OCI-LY7 (cell line): ENCODE data around the gene PER3. TPM values are rescaled to one million over a fixed set of nuclear protein-coding genes. Genes with fewer than 3 reads are reported as not detected.

Experiments
- BruUV-seq: library from RNA; stranded (reverse); fragments of 400-500 nt; replicated peaks from 2 replicates; lab custom pipeline; 2021; lab: Mats Ljungman, UMichigan
- CTCF ChIA-PET: fragments of 300-600 bp; sonication (Branson Sonifier 250); formaldehyde crosslinking; loops from one replicate; lab custom pipeline; 2022; ENCODE audit warnings: antibody characterized with exemption; ENCODE audit not compliant: unreplicated experiment; lab: Charles Lee
- POLR2A ChIA-PET: fragments of 300-600 bp; sonication (Branson Sonifier 250); formaldehyde crosslinking; loops from one replicate; lab custom pipeline; 2022; ENCODE audit warnings: antibody characterized with exemption; lab: Charles Lee
- DNase-seq: peaks from one replicate; pipeline ENCODE4 v3.0.0-alpha.2; 2015; ENCODE audit warnings: low spot score
- H2AFZ ChIP-seq: fragments of 200-600 bp; sonication (generic), shearing (Covaris generic); 2 replicates; pipeline ENCODE4 v1.6.1; 2014; ENCODE audit warnings: mild to moderate bottlenecking, antibody characterized with exemption, low read length, moderate library complexity
- H3K27ac ChIP-seq: fragments of 200-600 bp; sonication (generic); 2 replicates; pipeline ENCODE4 v1.5.1; 2014; ENCODE audit warnings: mixed run types, low read depth, mild to moderate bottlenecking, moderate library complexity, low read length, inconsistent platforms; ENCODE audit not compliant: poor library complexity, severe bottlenecking
- H3K36me3 ChIP-seq: fragments of 200-600 bp; sonication (generic); 2 replicates; pipeline ENCODE4 v1.6.1; 2014; ENCODE audit warnings: mild to moderate bottlenecking, antibody characterized with exemption, low read length, moderate library complexity, mixed read lengths; ENCODE audit not compliant: insufficient read depth
- H3K4me1 ChIP-seq: fragments of 200-600 bp; sonication (generic); 2 replicates; pipeline ENCODE4 v1.5.1; 2014; ENCODE audit warnings: mild to moderate bottlenecking, low read length; ENCODE audit not compliant: insufficient read depth, poor library complexity, severe bottlenecking
- H3K4me2 ChIP-seq: fragments of 200-600 bp; sonication (generic); 2 replicates; pipeline ENCODE4 v1.6.1; 2014; ENCODE audit warnings: mild to moderate bottlenecking, low read length
- H3K4me3 ChIP-seq: fragments of 200-600 bp; sonication (generic); 2 replicates; pipeline ENCODE4 v1.5.1; 2014; ENCODE audit warnings: mild to moderate bottlenecking, low read depth, low read length; ENCODE audit not compliant: poor library complexity, severe bottlenecking
- H3K79me2 ChIP-seq: fragments of 200-600 bp; sonication (generic); 2 replicates; pipeline ENCODE4 v1.6.1; 2016; ENCODE audit warnings: low read depth, mild to moderate bottlenecking, low read length, moderate library complexity, mixed read lengths; ENCODE audit not compliant: insufficient read depth
- H3K9me2 ChIP-seq: fragments of 200-600 bp; sonication (generic); 2 replicates; pipeline ENCODE4 v1.6.1; 2016; ENCODE audit warnings: mild to moderate bottlenecking, low read length, mixed read lengths; ENCODE audit not compliant: insufficient read depth
- H3K9me3 ChIP-seq: fragments of 200-600 bp; sonication (generic); 2 replicates; pipeline ENCODE4 v1.6.1; 2014; ENCODE audit warnings: mild to moderate bottlenecking, mixed run types, low read length, mixed read lengths
- H4K20me1 ChIP-seq: fragments of 200-600 bp; sonication (generic); 2 replicates; pipeline ENCODE4 v1.6.1; 2014; ENCODE audit warnings: mild to moderate bottlenecking, antibody characterized with exemption, low read length, moderate library complexity, mixed read lengths; ENCODE audit not compliant: insufficient read depth
- CTCF ChIP-seq: fragments of 200-600 bp; sonication (generic); conservative IDR thresholded peaks from 2 replicates; pipeline ENCODE4 v1.5.1; 2014; ENCODE audit warnings: mild to moderate bottlenecking, antibody characterized with exemption, low read length, moderate library complexity, mixed read lengths
- EZH2phosphoT487 ChIP-seq: fragments of 200-600 bp; sonication (generic); IDR thresholded peaks from 2 replicates; pipeline ENCODE4 v1.6.1; 2018; ENCODE audit warnings: low read depth, borderline replicate concordance, mild to moderate bottlenecking, mixed run types, antibody characterized with exemption, low read length, moderate library complexity, mixed read lengths
- intact Hi-C: fragments of 100-400 bp; cut with micrococcal nuclease; formaldehyde crosslinking; loops from one replicate; pipeline ENCODE4 v1.10.0; 2022; ENCODE audit not compliant: unreplicated experiment
- total RNA-seq, 2 experiments: library from RNA; depleted of rRNA in 1 of 2; stranded (reverse); fragments of >200 nt in 1 of 2; shearing (Covaris generic) in 1 of 2; gene quantifications; 2 replicates each; pipeline ENCODE4 v1.2.3, GENCODE V29; 2014 to 2022

The PER3 gene
- total RNA-seq, 2 experiments from 2014 or later, result 9.0 to 13.1 TPM

- H3K36me3 ChIP-seq, result no peaks in the 10 kb centered on the region
- H3K4me2 ChIP-seq, result no peak overlapping the region
- ChIA-PET CTCF (no interaction called here), POLR2A (no interaction called here)
- no peak overlapping the region for H2AFZ ChIP-seq
- TF ChIP-seq CTCF, result no peak
- no peak for TF ChIP-seq EZH2phosphoT487
- intact Hi-C loops, result no loop called here
- DNase-seq, result no peak
- no peak overlapping the region for H3K27ac ChIP-seq
- no peaks in the 10 kb centered on the region for H4K20me1 ChIP-seq
- no TSS peak for BruUV-seq
- H3K79me2 ChIP-seq, result no peaks in the 10 kb centered on the region
- H3K9me2 ChIP-seq, result no peaks in the 10 kb centered on the region
- no peaks in the 10 kb centered on the region for H3K9me3 ChIP-seq
- no peaks in the 10 kb centered on the region for H3K4me1 ChIP-seq
- H3K4me3 ChIP-seq, result no peak overlapping the region
These were observed 107.7 kb downstream of the PER3 start for GRCh38 chr1:7891804-7892203.

GRCh38 chr1:7893529-7894180 is 109.6 kb downstream of the PER3 start:
- TF ChIP-seq CTCF (no peak), EZH2phosphoT487 (no peak)
- CTCF ChIA-PET, result no interaction called here

More at GRCh38 chr1:7893529-7894180, 109.6 kb downstream of the PER3 start:
- Histone ChIP-seq H2AFZ (no peak overlapping the region), H3K79me2 (no peaks in the 10 kb centered on the region), H3K4me3 (no peak overlapping the region), H3K4me1 (no peaks in the 10 kb centered on the region), H3K4me2 (no peak overlapping the region), H3K9me3 (no peaks in the 10 kb centered on the region), H3K9me2 (no peaks in the 10 kb centered on the region), H3K36me3 (no peaks in the 10 kb centered on the region), H3K27ac (no peak overlapping the region), H4K20me1 (no peaks in the 10 kb centered on the region)
- no TSS peak for BruUV-seq
- DNase-seq, result no peak
- POLR2A ChIA-PET, result no interaction called here
- intact Hi-C loops, result no loop called here

Other genes starting within 250 kb of the PER3 start
- 24.4 and 34.9 TPM in 2 replicates for gene VAMP3, start 13.0 kb upstream of the PER3 start, total RNA-seq (2014; rRNA removed; shearing (Covaris generic))
- gene VAMP3, start 13.0 kb upstream of the PER3 start, total RNA-seq (2022), result 30.5 and 31.6 TPM in 2 replicates
- not detected in 2 replicates for gene UTS2, start 68.8 kb downstream of the PER3 start, total RNA-seq (2014; rRNA removed; shearing (Covaris generic))
- not detected in 2 replicates for gene UTS2, start 68.8 kb downstream of the PER3 start, total RNA-seq (2022)
- not detected in 2 replicates for gene TNFRSF9, start 156.5 kb downstream of the PER3 start, total RNA-seq (2014; rRNA removed; shearing (Covaris generic))
- gene TNFRSF9, start 156.5 kb downstream of the PER3 start, total RNA-seq (2022), result not detected in 2 replicates
- 138 and 204 TPM in 2 replicates for gene PARK7, start 177.4 kb downstream of the PER3 start, total RNA-seq (2014; rRNA removed; shearing (Covaris generic))
- gene PARK7, start 177.4 kb downstream of the PER3 start, total RNA-seq (2022), result 272 and 306 TPM in 2 replicates
- not detected in 2 replicates for gene ERRFI1, start 242.0 kb downstream of the PER3 start, total RNA-seq (2014; rRNA removed; shearing (Covaris generic))
- gene ERRFI1, start 242.0 kb downstream of the PER3 start, total RNA-seq (2022), result not detected in 2 replicates